GM12875 (cell line): ENCODE measurements around the gene ACADS.
A peak's percentile ranks its signal among the peaks of the same experiment; 100 is the strongest.
"Not testable (repeated sequence)": the region's sequence is repeated elsewhere in the genome, so short reads cannot be mapped to it uniquely, and the experiment has no call there.

Source experiments
- H3K4me3 ChIP-seq: one replicate; pipeline ENCODE4 v1.5.1; 2011; ENCODE audit warnings: low read depth, low read length, control low read depth
- TF ChIP-seq, protein P1 (sequence below): IDR thresholded peaks from 2 replicates; pipeline ENCODE4 v1.5.1; 2011; ENCODE audit warnings: low read depth, mild to moderate bottlenecking, control low read depth, inconsistent platforms, low read length, moderate library complexity, borderline replicate concordance; ENCODE audit not compliant: insufficient read depth

Gene ACADS

DNA sequence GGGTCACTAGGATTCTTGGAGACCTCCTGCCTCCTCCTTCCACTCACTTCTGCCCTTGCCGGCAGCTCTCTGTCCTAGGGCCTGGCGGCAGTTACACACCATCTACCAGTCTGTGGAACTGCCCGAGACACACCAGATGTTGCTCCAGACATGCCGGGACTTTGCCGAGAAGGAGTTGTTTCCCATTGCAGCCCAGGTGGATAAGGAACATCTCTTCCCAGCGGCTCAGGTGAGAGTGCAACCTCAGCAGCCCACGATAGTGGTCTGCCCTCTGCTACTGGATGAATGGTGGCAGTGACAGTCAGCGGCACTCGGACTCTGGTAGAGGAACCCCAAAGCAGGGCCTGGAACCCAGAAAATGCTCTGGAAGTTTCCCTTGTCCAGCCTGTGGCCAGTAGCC is 1.3 kb downstream of the ACADS start:
- TF ChIP-seq, protein P1, sequence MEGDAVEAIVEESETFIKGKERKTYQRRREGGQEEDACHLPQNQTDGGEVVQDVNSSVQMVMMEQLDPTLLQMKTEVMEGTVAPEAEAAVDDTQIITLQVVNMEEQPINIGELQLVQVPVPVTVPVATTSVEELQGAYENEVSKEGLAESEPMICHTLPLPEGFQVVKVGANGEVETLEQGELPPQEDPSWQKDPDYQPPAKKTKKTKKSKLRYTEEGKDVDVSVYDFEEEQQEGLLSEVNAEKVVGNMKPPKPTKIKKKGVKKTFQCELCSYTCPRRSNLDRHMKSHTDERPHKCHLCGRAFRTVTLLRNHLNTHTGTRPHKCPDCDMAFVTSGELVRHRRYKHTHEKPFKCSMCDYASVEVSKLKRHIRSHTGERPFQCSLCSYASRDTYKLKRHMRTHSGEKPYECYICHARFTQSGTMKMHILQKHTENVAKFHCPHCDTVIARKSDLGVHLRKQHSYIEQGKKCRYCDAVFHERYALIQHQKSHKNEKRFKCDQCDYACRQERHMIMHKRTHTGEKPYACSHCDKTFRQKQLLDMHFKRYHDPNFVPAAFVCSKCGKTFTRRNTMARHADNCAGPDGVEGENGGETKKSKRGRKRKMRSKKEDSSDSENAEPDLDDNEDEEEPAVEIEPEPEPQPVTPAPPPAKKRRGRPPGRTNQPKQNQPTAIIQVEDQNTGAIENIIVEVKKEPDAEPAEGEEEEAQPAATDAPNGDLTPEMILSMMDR, result no peak
- no peak overlapping the region for H3K4me3 ChIP-seq

DNA sequence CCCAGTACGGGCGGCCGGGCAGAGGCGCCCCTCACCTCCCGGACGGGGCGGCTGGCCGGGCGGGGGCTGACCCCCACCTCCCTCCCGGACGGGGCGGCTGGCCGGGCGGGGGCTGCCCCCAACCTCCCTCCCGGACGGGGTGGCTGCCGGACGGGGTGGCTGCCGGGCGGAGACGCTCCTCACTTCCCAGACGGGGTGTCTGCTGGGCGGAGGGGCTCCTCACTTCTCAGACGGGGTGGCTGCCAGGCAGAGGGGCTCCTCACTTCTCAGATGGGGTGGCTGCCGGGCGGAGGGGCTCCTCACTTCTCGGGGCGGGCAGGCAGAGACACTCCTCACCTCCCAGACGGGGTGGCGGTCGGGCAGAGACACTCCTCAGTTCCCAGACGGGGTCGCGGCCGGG is 6.6 kb downstream of the ACADS start:
- not testable (repeated sequence) for H3K4me3 ChIP-seq

DNA sequence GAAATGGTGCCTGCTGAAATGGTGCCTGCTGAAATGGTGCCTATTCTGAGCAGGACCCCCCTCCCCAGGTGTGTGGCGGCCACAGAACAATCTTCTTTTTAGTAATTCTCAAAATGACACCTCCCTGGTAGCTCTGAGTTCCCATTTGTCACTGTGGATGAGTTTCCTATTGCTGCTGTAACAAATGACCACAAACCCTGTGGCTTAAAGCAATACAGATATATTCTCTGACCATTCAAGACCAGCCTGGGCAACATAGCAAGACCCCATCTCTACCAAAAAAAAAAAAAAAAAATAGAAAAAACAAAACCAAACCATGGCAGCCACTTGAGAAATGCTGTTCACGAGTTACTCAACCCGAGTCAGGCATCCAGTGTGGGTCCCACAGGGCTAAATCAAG is 7.9 kb downstream of the ACADS start:
- H3K4me3 ChIP-seq, result no peak overlapping the region
- TF ChIP-seq, protein P1, result no peak

DNA sequence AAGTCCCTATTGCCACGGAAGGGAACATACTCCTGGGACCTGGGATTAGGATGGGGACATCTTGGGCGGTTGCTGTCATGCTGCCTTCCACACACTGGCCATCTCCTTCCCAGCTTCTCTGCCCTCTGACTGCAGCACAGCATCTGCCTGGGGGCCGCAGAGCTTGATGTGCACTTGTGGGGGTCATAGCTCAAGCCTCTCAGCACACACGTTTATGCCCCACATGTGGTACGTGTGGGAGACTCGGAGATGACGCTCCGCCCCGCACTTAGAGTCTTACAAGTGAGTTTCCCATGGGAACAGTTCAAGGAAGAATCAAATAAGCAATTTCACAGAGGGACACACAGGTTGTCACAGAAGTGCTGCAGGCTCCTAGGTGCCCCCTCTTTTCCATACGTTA is 8.6 kb downstream of the ACADS start:
- no peak overlapping the region for H3K4me3 ChIP-seq
- TF ChIP-seq, protein P1, result no peak

DNA sequence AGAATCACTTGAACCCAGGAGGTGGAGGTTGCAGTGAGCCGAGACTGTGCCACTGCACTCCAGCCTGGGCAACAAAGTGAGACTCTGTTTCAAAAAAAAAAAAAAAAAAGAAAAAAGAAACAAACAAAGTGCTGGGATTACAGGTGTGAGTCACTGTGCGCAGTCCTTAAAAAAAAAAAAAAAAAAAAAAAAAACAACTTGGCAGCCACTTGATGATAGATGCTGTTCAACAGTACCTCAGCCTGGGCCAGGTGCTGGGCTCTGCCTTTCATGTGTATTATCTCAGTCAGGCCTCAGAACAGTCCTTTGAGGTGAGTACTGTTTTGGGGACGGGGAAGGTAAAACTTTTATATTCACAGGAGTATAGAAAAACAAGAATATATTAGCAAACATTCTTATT is 9.6 kb downstream of the ACADS start:
- TF ChIP-seq, protein P1, result no peak
- H3K4me3 ChIP-seq, result no peak overlapping the region

DNA sequence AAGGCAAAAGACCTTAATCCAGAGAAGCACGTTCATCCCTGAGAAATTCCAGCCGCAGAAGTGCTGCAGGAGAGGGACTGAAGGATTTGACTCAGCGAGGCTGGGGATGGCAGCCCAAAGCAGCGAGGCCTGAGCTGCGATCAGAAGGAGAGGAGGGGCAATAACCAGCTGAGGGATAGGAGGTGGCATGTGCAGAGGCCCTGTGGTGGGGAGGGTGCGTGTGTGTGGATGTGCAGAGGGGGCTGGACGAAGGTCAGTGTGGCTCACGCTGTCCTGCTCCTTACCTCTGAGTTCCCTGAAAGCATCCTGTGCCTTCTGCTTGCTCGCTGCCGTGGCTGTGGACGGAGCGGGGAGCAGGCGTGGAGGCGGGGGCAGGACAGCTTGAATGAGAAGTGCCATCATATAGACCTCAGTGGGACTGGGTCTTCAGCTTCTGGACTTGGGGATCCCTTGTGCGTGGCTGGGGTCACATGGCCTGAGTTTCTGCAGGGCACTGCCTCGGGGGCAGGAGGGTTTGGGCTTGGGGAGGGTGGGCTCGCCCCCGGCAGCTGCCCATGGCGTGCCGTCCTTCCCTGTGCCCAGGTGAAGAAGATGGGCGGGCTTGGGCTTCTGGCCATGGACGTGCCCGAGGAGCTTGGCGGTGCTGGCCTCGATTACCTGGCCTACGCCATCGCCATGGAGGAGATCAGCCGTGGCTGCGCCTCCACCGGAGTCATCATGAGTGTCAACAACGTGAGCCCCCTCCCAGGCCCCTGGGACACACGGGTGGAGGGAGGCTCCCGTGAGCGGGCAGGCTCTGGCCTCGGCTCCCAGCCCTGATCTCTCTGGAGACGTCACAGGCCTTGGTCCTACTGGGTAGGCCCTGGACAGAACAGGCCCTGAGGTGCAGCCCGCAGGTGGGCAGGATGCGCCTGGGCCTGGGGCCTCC is 11.0 kb downstream of the ACADS start:
- TF ChIP-seq, protein P1, result no peak

DNA sequence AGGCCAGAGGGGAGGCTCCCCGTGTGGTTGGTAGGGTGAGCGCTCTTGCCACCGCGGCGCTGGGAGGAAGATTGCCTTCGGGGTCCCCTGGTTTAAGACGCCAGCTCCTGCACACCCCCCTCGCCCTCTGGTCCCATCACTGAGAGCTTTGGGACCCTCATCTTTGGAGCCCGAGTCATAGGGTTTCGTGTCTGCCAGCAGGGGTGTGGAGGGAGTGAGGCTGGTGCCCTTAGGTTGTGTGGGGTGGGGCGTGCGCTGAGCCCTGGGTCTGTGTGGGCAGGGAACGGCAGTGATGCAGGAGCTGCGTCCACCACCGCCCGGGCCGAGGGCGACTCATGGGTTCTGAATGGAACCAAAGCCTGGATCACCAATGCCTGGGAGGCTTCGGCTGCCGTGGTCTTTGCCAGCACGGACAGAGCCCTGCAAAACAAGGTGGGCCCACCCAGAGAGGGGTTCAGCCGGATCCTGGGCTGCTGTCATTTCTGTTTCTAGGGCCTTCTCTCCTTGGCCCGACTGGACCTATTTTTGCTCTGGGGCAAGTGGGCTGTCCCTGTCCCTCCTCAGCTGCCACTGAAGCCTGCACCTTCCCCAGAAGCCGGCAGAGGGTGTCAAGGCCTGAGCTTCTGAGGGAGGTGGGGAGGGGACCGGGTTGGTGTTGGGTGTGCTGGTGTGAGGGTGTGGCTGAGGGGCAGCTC is 12.1 kb downstream of the ACADS start:
- TF ChIP-seq, protein P1, result peak; percentile 38; the same call in 1 of the 2 replicates

More for the DNA sequence above, 11.0 kb downstream of the ACADS start:
- H3K4me3 ChIP-seq, result no peak overlapping the region

More for the DNA sequence above, 12.1 kb downstream of the ACADS start:
- H3K4me3 ChIP-seq, result no peak overlapping the region
